IMR-90 (cell line): ENCODE results near the gene ARAP1.

ENCODE experiments used
- BHLHE40 ChIP-seq: fragments of 150-350 bp; IDR thresholded peaks from 2 replicates; pipeline ENCODE4 v1.6.1; 2016; ENCODE audit warnings: mild to moderate bottlenecking, low read depth, low read length
- CTCF ChIP-seq: conservative IDR thresholded peaks from 2 replicates; pipeline ENCODE4 v1.5.1; 2012; ENCODE audit warnings: mild to moderate bottlenecking, low read depth, low read length, improper control_type of control experiment
- MXI1 ChIP-seq: IDR thresholded peaks from 2 replicates; pipeline ENCODE4 v1.6.1; 2012; ENCODE audit warnings: low read depth, mild to moderate bottlenecking, low read length, moderate library complexity, borderline replicate concordance
- POLR2A ChIP-seq: IDR thresholded peaks from 2 replicates; pipeline ENCODE4 v1.6.1; 2012; ENCODE audit warnings: mild to moderate bottlenecking, low read depth, low read length
- RCOR1 ChIP-seq: IDR thresholded peaks from 2 replicates; pipeline ENCODE4 v1.6.1; 2012; ENCODE audit warnings: mild to moderate bottlenecking, low read length, improper control_type of control experiment; ENCODE audit not compliant: insufficient replicate concordance

GRCh38 chr11:72741429-72741833, 10.8 kb downstream of the ARAP1 start:
- TF ChIP-seq POLR2A = no peak
- no peak for TF ChIP-seq MXI1
- TF ChIP-seq CTCF = no peak
- TF ChIP-seq BHLHE40 = no peak
- TF ChIP-seq RCOR1 = no peak
